DMS153 (cell line): ENCODE data around the gene MRPS33.
"Not testable (repeated sequence)": the region's sequence is repeated elsewhere in the genome, so short reads cannot be mapped to it uniquely, and the experiment has no call there.

Experiments used
- DNase-seq: peaks from one replicate; lab custom pipeline; 2025; lab: John Stamatoyannopoulos, UW

Gene MRPS33

GRCh38 chr7:141014524-141015395 is at the start of gene MRPS33:
TSS of gene MRPS33 (minus strand) at chr7:141014952. CDS start at chr7:141010633, 4,319 bp downstream.
- DNase-seq, result peak; percentile 94

GRCh38 chr7:141057788-141058187 is 43.0 kb upstream of the MRPS33 start:
- DNase-seq, result no peak

GRCh38 chr7:141055146-141055545 is 40.4 kb upstream of the MRPS33 start:
- no peak for DNase-seq

GRCh38 chr7:141053626-141054025 is 38.9 kb upstream of the MRPS33 start:
- DNase-seq, result peak; percentile 62

- no peak for DNase-seq
These were observed 31.3 kb upstream of the MRPS33 start for GRCh38 chr7:141045842-141046620.

- DNase-seq, result no peak
These were observed 30.5 kb upstream of the MRPS33 start for GRCh38 chr7:141045126-141045841.

- DNase-seq, result no peak
These were observed 28.9 kb upstream of the MRPS33 start for GRCh38 chr7:141043616-141044015.

- no peak for DNase-seq
These were observed 27.8 kb upstream of the MRPS33 start for GRCh38 chr7:141042222-141043193.

GRCh38 chr7:141039376-141039775 is 24.6 kb upstream of the MRPS33 start:
- no peak for DNase-seq

GRCh38 chr7:141038100-141038499 is 23.3 kb upstream of the MRPS33 start:
- not testable (repeated sequence) for DNase-seq

- not testable (repeated sequence) for DNase-seq
These were observed 18.0 kb upstream of the MRPS33 start for GRCh38 chr7:141032539-141033323.

GRCh38 chr7:141028767-141029166 is 14.0 kb upstream of the MRPS33 start:
- no peak for DNase-seq

GRCh38 chr7:141027043-141027442 is 12.3 kb upstream of the MRPS33 start:
- no peak for DNase-seq

- DNase-seq, result no peak
These were observed 9.9 kb upstream of the MRPS33 start for GRCh38 chr7:141024668-141025067.

GRCh38 chr7:141023295-141023694 is 8.5 kb upstream of the MRPS33 start:
- no peak for DNase-seq

GRCh38 chr7:141017555-141017954 is 2.8 kb upstream of the MRPS33 start:
- no peak for DNase-seq

GRCh38 chr7:141016349-141016748 is 1.6 kb upstream of the MRPS33 start:
- no peak for DNase-seq

GRCh38 chr7:141014125-141014523 is 628 bp downstream of the MRPS33 start:
- DNase-seq, result no peak

GRCh38 chr7:141013345-141013715 is 1.4 kb downstream of the MRPS33 start:
- no peak for DNase-seq

- DNase-seq, result no peak
These were observed 1.9 kb downstream of the MRPS33 start for GRCh38 chr7:141012696-141013344.
